HG03196 (cell line): ENCODE results near the gene NDUFV1.
"Not testable (repeated sequence)": the region's sequence is repeated elsewhere in the genome, so short reads cannot be mapped to it uniquely, and the experiment has no call there.

Source experiments
- ATAC-seq: cut with Tn5 transposase; IDR thresholded peaks from one replicate; pipeline ENCODE4 v1.9.1; 2021; ENCODE audit not compliant: unreplicated experiment

Gene NDUFV1

GRCh38 chr11:67652965-67653845 is 46.5 kb downstream of the NDUFV1 start:
- no peak for ATAC-seq

GRCh38 chr11:67654225-67654624 is 47.5 kb downstream of the NDUFV1 start:
- no peak for ATAC-seq

- ATAC-seq: no peak
Observed at GRCh38 chr11:67656278-67656922, 49.7 kb downstream of the NDUFV1 start.

- ATAC-seq: no peak
Observed at GRCh38 chr11:67657300-67657699, 50.6 kb downstream of the NDUFV1 start.

GRCh38 chr11:67659651-67660165 is 53.0 kb downstream of the NDUFV1 start:
- not testable (repeated sequence) for ATAC-seq

GRCh38 chr11:67660752-67661151 is 54.0 kb downstream of the NDUFV1 start:
- not testable (repeated sequence) for ATAC-seq
